Subcutaneous adipose tissue (tissue), 4 donors: ENCODE results near the gene CCR1. TPM values are rescaled to one million over a fixed set of nuclear protein-coding genes. Genes with fewer than 3 reads are reported as not detected.

Source experiments
- total RNA-seq, 4 donors: library from RNA; depleted of rRNA; stranded (reverse); fragments of >200 nt; gene quantifications; one replicate each; pipeline ENCODE4 v1.1.0, GENCODE V29; 2016
- TF ChIP-seq, protein P1 (sequence below): fragments of 450-650 bp; IDR thresholded peaks from one replicate; pipeline ENCODE4 v1.5.1; 2016; ENCODE audit warnings: low read depth, mild to moderate bottlenecking, control low read depth, antibody characterized with exemption, moderate library complexity

The CCR1 gene
- 10 to 100 TPM in 3 of 4 donors, 1 to 10 TPM in 1; 8.7 to 81.9 (median 20.1) TPM for total RNA-seq

DNA sequence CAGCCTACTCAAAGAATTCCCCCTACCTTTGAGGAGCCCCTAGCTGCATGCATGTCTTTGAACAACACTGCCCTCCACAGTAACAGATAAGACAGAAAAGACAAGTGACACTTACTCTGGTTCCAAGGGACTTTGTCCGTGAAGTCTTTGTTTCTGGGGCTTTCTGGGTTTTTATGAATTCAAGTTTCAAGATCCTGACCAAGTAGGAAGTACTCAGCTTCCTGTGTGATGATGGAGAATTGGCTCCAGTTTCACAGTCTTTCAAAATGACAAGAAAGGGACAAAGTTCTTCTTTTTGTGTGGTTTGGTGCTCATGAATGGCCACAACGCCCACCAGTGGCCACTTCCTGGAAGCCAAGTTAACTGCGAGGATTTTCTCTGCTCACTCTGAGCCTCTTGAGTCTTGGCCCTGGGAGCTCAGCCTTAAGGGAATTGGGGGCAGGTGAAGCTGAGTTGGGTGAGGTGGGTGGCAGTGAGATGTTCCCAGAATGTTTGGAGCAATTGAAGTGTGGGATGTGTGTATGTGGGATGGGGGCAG, at the start of gene CCR1:
Gene CCR1 (minus strand): TSS at position 147 of the 538 bp plus-strand sequence. CDS start 4,000 bp downstream, outside the sequence.
- TF ChIP-seq, protein P1, sequence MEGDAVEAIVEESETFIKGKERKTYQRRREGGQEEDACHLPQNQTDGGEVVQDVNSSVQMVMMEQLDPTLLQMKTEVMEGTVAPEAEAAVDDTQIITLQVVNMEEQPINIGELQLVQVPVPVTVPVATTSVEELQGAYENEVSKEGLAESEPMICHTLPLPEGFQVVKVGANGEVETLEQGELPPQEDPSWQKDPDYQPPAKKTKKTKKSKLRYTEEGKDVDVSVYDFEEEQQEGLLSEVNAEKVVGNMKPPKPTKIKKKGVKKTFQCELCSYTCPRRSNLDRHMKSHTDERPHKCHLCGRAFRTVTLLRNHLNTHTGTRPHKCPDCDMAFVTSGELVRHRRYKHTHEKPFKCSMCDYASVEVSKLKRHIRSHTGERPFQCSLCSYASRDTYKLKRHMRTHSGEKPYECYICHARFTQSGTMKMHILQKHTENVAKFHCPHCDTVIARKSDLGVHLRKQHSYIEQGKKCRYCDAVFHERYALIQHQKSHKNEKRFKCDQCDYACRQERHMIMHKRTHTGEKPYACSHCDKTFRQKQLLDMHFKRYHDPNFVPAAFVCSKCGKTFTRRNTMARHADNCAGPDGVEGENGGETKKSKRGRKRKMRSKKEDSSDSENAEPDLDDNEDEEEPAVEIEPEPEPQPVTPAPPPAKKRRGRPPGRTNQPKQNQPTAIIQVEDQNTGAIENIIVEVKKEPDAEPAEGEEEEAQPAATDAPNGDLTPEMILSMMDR, result no peak

DNA sequence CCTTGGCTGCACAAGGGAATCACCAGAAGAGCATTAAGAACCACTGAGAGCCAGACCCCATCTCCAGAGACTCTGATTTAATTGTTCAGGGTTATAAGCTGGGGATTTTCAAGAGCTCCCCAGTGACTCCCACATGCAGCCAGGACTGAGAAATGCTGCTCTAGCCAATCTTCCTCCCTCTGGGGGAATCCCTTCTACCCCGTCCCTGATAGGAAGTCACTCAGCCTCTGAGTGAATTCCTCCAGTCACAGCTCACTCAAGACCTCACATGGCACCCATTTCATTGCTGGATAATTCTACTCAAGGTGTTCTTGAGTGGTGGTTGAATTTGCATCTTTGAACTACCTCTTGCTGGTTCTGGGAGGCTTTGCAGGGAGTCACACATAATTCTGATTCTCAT, 44.9 kb upstream of the CCR1 start:
- TF ChIP-seq, protein P1, result no peak

DNA sequence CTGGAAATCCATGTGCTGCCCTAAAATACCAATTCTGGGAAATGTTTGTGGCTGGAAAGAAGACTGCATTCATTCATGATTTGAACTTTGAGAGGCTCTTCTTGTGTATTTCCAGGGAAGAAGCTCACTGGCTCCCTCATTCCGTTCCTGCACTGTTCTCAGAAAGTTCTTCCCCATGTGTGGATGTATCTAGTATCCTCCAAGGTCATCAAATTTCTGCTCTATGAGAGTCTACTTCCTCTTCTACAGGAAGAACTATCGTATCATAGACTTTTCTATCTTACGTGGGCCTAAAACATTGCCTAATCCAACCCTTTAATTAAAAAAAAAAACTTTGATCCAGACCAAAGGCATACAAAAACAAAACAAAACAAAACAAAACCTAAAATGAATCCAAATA, 37.0 kb upstream of the CCR1 start:
- TF ChIP-seq, protein P1, result no peak

- TF ChIP-seq, protein P1, result no peak
Measured at GRCh38 chr3:46243560-46243959, 35.4 kb upstream of the CCR1 start.

GRCh38 chr3:46242120-46242519, 34.0 kb upstream of the CCR1 start, which contains the start of gene CCR3:
TSS of gene CCR3 (plus strand) at chr3:46242460. CDS start at chr3:46265159, 22,699 bp downstream.
- TF ChIP-seq, protein P1, result no peak

DNA sequence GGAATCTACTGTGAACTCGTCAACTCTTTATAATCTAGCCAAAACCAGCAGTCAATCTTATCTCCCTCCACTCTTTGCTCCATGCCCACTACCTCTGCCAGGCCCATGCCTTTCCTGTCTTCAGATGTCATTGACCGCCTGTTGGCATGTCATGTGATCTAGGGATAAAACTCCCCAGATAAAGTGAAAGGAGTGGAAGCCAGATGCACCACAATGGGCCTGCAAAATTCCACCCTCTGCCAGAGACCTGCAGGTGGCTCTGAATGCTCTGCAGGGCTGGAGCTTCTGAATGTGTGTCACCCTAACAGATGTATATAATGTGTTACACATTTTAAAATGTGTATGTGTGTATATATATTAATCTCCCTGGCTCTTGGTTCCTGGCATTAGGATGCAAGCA, 31.8 kb upstream of the CCR1 start:
- TF ChIP-seq, protein P1, result no peak

DNA sequence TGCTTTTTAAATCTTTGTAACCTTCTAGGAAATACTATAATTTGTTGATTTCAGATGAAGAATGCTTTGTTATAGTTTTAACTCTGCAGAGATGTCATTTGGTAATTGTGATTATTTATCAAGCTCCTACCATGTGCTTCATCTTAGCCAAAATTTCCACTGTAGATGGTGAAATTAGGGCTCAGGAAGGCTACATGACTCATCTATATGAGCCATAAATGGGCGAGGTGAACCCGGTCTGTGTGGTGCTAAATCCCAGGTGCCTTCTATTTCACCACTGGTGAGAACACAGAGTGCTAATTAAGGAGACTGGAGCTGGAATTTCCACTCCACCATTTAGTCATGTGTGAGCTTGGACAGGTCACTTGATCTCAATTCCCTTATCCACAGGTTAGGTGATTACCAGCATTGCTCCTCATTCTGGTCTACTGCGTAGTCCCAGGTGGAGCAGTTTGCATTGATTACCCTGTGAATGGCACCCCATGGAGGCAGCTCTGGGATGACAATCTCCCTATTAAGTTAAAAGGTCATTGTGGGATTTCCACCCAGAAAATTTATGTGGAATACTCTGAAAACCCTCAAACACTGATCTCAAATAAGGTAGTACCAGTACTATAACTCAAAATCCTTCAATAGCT, 31.3 kb upstream of the CCR1 start:
- TF ChIP-seq, protein P1, result no peak
